GM21381 (cell line): ENCODE measurements around the gene ELSPBP1.
"Not testable (repeated sequence)": the region's sequence is repeated elsewhere in the genome, so short reads cannot be mapped to it uniquely, and the experiment has no call there.

Source experiments
- ATAC-seq: cut with Tn5 transposase; IDR thresholded peaks from one replicate; pipeline ENCODE4 v1.9.1; 2021; ENCODE audit warnings: mild to moderate bottlenecking, moderate library complexity; ENCODE audit not compliant: unreplicated experiment

The ELSPBP1 gene

GRCh38 chr19:47994209-47994802, at the start of gene ELSPBP1:
Gene ELSPBP1 (plus strand): TSS chr19:47994632. CDS start chr19:48008668, 14,036 bp downstream.
- no peak for ATAC-seq

DNA sequence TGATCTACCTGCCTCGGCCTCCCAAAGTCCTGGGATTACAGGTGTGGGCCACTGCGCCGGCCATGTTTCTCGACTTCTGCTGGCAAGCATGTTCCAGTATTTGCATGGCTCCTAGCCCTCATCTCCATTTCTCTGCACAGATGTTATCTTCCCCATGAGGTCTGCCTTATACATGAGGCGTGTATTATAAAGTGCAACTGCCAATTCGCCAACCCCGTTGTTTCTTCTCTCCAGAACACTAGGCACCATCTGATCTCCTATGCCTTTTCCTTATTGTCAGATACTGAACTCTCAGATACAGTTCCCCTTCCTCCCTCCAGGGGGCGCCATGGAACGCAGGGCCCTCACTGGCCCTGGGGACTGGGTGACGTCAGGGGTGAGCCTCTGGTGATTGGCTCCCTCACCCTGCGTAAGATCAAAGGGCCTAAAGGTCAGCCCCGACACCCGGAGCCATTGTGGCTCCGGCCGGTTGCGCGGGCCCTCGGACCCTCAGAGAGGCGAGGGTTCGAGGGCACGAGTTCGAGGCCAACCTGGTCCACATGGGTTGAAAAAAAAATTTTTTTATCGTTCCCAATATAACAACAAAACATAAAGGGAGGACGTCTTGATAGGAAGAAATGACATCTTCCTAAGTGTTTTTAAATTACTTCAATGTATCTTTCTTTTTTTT, 44.4 kb upstream of the ELSPBP1 start:
- ATAC-seq: not testable (repeated sequence)

DNA sequence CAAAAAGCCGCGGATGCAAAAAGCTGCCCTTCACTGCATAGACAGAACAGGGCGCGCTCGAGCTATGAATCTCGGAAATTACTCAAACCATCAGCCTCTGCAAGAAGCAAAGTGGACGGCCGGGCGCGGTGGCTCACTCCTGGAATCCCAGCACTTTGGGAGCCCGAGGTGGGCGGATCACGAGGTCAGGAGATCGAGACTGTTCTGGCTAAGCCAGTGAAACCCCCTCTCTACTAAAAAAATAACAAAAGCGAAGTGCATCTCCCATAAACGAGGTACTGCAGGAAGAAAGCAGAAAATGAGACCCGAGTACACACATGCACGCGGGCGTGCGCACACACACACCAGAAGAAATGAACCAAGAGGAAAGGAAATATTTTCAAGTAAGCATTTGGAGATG, 42.3 kb upstream of the ELSPBP1 start:
- not testable (repeated sequence) for ATAC-seq

- not testable (repeated sequence) for ATAC-seq
Measured at GRCh38 chr19:47955936-47956335, 38.5 kb upstream of the ELSPBP1 start.

GRCh38 chr19:47973529-47973928, 20.9 kb upstream of the ELSPBP1 start:
- ATAC-seq: no peak

DNA sequence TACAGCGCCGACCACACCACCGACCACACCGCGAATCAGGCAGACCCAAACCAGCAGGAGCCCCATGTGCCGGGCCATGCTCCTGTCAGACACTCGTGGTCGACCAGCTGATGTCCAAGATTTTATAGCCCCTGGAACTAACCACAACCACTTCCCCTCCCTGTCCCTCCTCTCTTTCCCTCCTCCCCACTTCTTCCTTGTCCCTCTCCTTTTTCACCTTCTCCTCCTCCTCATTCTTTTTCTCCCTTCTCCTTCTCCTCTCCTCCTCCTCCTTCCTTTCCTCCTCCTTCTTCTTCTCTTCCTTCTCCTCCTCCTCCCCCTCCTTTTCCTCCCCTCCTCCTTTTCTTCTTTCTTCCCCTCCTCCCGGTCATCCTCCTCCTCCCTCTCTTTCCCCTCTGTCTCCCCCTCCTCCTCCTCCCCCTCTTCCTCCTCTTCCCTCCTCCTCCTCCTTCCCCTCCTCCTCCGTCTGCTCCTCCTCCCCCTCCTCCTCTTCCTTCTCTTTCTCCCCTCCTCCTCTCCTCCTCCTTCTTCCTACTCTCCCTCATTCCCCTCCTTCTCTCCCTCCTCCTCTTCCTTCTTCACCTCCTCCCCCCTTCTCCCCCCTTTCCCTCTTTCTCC, 3.1 kb upstream of the ELSPBP1 start:
- no peak for ATAC-seq

GRCh38 chr19:47992070-47992469, 2.4 kb upstream of the ELSPBP1 start, which contains the start of gene BSPH1:
Gene BSPH1 (minus strand): TSS chr19:47992170. CDS start chr19:47992081, 89 bp downstream.
- ATAC-seq: no peak

DNA sequence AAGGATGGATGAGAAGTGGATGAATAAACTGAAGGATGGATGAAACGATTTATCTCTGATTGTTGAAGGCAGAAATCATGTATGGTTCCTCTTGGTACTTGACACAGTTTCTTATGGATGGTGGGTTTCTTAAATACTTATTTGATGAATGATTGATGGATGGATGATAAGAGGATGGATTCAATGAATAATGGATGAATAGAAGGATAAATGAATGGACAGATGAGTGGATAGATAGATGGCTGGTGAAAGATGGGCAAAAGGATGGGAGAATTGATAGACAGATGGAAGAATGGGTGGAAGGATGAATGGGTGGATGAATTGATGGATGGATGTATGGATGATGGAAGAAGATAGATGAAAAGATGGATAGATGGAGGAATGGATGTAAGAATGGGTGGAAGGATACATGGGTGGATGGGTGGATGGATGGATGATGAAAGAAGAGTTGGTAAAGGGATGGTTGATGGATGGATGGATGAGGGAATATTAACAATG, 1.8 kb downstream of the ELSPBP1 start:
- no peak for ATAC-seq

DNA sequence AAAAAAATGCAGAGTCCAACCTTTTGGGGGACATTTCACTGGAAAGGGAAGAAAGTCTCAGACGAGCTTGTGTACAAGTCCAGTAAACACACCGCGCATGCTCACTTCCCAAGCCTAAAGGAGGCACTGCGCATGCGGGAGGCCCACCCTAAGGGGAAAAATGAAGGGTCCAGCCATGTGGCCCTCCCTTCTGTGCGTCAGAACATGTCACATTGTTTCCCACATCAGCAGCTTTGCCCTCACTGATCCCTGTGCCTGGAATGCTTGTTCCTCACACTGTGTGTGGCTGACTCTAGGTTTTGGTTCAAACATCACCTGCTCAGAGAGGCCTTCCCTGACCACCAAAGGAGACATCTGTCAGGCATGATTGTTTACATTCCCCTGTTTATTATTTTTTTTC, 4.4 kb downstream of the ELSPBP1 start:
- no peak for ATAC-seq

- no peak for ATAC-seq
Measured at GRCh38 chr19:48000846-48001245, 6.4 kb downstream of the ELSPBP1 start.

DNA sequence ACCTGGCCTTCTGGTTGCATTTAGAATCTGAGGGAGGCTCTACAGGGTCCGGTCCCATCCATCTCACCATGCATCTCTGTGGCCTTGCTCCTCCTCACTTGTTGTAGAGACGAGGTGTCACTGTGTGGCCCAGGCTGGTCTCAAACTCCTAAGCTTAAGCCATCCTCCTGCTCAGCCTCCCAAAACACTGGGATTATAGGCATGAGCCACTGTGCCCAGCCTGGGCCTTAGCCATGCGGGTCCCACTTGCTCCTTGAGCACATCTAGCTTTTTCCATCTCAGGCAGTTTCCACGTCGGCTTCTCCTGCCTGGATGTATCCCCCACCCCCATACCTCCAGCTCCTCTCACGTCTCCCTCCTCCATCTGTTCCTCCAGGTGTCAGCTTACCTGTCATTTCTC, 9.8 kb downstream of the ELSPBP1 start:
- ATAC-seq: no peak

- no peak for ATAC-seq
Measured at GRCh38 chr19:48006762-48007161, 12.3 kb downstream of the ELSPBP1 start.

GRCh38 chr19:48010932-48011758, 16.7 kb downstream of the ELSPBP1 start:
- no peak for ATAC-seq

DNA sequence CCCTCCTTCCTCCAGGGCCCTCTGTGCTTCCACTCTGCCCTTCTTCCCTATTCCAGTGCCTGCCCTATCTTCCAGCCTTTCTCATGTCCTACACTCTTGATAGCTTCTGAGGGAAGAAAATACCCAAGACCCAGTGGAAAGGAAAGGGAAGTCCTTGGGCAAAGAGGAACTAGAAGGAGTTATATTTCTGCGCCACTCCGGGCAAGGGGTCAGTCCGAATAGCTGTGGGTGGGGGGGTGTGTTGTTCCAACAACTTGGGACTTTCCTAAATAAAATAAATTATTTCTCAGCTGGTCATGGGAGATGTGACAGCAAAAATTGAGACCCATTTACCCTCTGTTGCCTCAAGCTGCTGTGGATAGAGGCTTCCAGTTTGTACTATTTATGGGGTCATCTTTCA, 26.3 kb downstream of the ELSPBP1 start:
- ATAC-seq: no peak

- no peak for ATAC-seq
Measured at GRCh38 chr19:48023011-48023410, 28.6 kb downstream of the ELSPBP1 start.

GRCh38 chr19:48023518-48023917, 29.1 kb downstream of the ELSPBP1 start:
- ATAC-seq: no peak

DNA sequence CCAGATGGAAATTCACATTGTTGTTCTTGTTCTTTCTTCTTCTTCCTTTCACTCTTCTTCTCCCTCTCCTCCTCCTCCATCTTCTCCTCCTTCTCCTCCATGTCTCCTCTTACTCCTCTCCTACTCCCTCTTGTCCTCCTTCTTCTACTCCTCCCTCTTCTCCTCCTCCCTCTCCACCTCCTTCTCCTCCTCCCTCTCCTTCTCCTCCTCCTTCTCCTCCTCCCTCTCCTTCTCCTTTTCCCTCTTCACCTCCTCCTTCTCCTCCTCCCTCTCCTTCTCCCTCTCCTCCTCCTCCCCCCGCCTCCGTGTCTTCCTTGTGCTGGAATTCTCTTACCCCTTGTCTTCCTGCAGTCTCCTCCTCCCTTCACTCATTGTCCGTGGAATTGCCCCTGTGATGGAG, 31.0 kb downstream of the ELSPBP1 start:
- no peak for ATAC-seq

DNA sequence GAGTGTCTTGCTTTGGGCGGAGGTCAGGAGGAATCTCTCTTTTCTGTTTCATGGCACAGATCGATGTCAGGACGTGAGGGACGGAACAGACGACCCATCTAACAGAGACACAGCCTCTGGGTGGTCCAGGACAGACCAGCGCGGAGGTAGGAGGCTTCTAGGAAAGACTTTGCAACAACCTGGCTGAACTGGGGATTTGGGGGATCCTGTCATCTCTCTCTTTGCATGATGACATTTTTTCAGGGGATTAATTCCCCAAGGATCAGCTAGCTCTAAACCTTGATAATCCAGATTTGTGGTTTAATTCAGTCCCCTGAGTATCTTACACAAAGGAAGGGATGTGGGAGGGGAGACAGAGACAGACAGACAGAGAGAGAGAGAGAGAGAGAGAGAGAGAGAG, 35.0 kb downstream of the ELSPBP1 start:
- no peak for ATAC-seq

DNA sequence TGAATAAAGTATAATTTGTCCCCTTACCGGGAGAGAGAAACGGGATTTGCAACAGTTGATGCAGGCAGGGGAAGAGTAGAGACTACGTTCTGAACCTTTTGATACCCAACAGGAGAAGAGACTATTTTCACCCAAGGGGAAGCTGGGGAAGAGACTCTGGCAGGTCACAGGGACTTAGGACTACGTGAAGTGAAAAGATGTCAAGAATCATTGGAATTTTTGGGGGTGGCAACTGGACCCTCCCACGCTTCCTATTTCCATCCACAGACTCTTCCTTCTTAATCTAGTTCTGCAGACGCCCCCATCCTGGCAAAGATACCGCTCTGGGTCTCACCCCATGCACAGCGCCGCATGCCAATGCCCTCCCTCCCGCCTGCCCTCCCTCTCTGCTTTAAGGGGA, 35.6 kb downstream of the ELSPBP1 start:
- ATAC-seq: no peak

DNA sequence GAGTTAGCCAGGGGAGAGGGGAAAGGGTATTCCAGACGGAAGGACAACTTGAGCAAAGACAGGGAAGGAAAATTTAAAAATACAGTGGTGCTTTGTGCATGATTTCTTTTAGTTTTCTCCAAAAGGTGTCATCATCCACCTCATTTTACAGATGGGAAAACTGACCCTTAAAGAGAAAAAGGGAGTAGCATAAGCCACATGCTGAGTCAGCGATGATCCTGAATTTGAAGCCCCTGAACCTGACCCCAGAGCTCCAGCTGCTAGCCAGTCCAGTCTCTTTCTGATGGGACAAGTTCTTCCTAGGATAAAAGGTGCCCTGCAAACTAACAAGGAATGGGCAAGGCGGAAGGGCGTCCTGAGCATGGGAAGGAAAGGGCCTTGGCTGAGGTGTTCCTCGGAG, 39.2 kb downstream of the ELSPBP1 start:
- no peak for ATAC-seq

DNA sequence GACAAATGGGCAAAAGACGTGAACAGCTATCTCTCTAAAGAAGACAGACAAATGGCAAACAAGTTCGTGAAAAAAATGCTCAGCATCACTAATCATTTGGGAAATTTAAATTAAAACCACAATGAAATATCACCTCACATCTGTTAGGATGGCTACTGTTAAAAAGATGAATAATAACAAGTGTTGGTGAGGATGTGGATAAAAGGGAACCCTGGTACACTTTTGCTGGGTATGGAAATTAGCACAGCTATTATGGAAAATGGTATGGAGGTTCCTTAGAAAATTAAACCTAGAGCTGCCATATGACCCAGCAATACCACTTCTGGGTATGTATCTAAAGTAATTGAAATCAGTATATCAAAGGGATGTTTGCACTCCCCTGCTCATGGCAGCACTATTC, 42.3 kb downstream of the ELSPBP1 start:
- no peak for ATAC-seq
